HepG2 (cell line): ENCODE data around the gene PIH1D2. TPM values are rescaled to one million over a fixed set of nuclear protein-coding genes. Genes with fewer than 3 reads are reported as not detected.

Experiments used
- ATF7-NPFF ChIP-seq: sonication (generic); formaldehyde crosslinking; IDR thresholded peaks from 2 replicates; pipeline ENCODE4 v1.8.1; 2023; ENCODE audit warnings: mild to moderate bottlenecking, low read depth, missing genetic modification reagents, moderate library complexity
- BATF2 ChIP-seq: sonication (generic); formaldehyde crosslinking; IDR thresholded peaks from 2 replicates; pipeline ENCODE4 v1.8.0; 2022; ENCODE audit warnings: mild to moderate bottlenecking, missing genetic modification reagents, moderate library complexity
- CBX1 ChIP-seq: IDR thresholded peaks from one replicate; pipeline ENCODE4 v1.6.1; 2016; ENCODE audit warnings: antibody characterized with exemption, low read depth
- DMAP1 ChIP-seq: IDR thresholded peaks from 2 replicates; pipeline ENCODE4 v1.6.1; 2016
- HBP1 ChIP-seq: IDR thresholded peaks from 2 replicates; pipeline ENCODE4 v1.6.1; 2016; ENCODE audit warnings: low read depth, control low read depth
- KDM4B ChIP-seq: sonication (generic); formaldehyde crosslinking; IDR thresholded peaks from 2 replicates; pipeline ENCODE4 v1.4.0; 2020; ENCODE audit warnings: missing genetic modification reagents
- MXD1 ChIP-seq: sonication (generic); formaldehyde crosslinking; IDR thresholded peaks from 2 replicates; pipeline ENCODE4 v1.4.0; 2020; ENCODE audit warnings: mild to moderate bottlenecking, missing genetic modification reagents
- STAT6 ChIP-seq: sonication (generic); formaldehyde crosslinking; IDR thresholded peaks from 2 replicates; pipeline ENCODE4 v1.4.0; 2020; ENCODE audit warnings: missing genetic modification reagents, mild to moderate bottlenecking, borderline replicate concordance
- ZMAT3 ChIP-seq: sonication (generic); formaldehyde crosslinking; conservative IDR thresholded peaks from 2 replicates; pipeline ENCODE4 v1.7.0; 2021; ENCODE audit warnings: missing genetic modification reagents
- ZNF232 ChIP-seq: sonication (generic); formaldehyde crosslinking; IDR thresholded peaks from 2 replicates; pipeline ENCODE4 v1.4.0; 2020; ENCODE audit warnings: missing genetic modification reagents, borderline replicate concordance
- ZNF251 ChIP-seq: sonication (generic); formaldehyde crosslinking; IDR thresholded peaks from 2 replicates; pipeline ENCODE4 v1.9.0; 2021; ENCODE audit warnings: mild to moderate bottlenecking, missing genetic modification reagents
- ZNF260 ChIP-seq: sonication (generic); formaldehyde crosslinking; IDR thresholded peaks from 2 replicates; pipeline ENCODE4 v1.4.0; 2020; ENCODE audit warnings: missing genetic modification reagents, low read depth, mild to moderate bottlenecking, borderline replicate concordance
- ZNF407 ChIP-seq: sonication (generic); formaldehyde crosslinking; IDR thresholded peaks from one replicate; pipeline ENCODE4 v1.5.1; 2020; ENCODE audit warnings: mild to moderate bottlenecking, missing genetic modification reagents; ENCODE audit errors: not compliant biosample characterization
- polyA plus RNA-seq, 8 experiments: library from polyadenylated mRNA; depleted of rRNA in 3 of 8; stranded (reverse) in 7 of 8; unstranded in 1 of 8; fragments of >200 nt; fragmentation: Illumina TruSeq in 4 of 8; extraction: Trizol in 4 of 8; gene quantifications; 2 replicates each; pipeline versions ENCODE4 v1.2.1 to v1.2.3, GENCODE V29; 2011 to 2016; ENCODE audit warnings: low read depth in 4 of 8, missing spikeins in 1 of 8, mixed read lengths in 1 of 8; ENCODE audit not compliant: insufficient read depth in 1 of 8
- total RNA-seq, 5 experiments: library from RNA; depleted of rRNA; stranded (reverse); fragments of >200 nt; fragmentation: Illumina TruSeq; extraction: Trizol; gene quantifications; 2 replicates each; pipeline ENCODE4 v1.2.3, GENCODE V29; 2016; ENCODE audit warnings: low read depth in 1 of 5

PIH1D2 gene
- total and polyA plus RNA-seq, 2 of the 13 experiments (the other 11 are each of a cell fraction or from before 2014, with no cell fraction given), result 0.49 to 2.7 TPM

- TF ChIP-seq STAT6 (CRISPR knock-in tag) (peak; percentile 35; the same call in 1 of the 2 replicates), CBX1 (no peak), ZNF260 (CRISPR knock-in tag) (no peak), KDM4B (CRISPR knock-in tag) (peak; percentile 93), MXD1 (CRISPR knock-in tag) (peak; percentile 51; the same call in 1 of the 2 replicates), ZMAT3 (CRISPR knock-in tag) (peak; percentile 32; the same call in 1 of the 2 replicates), BATF2 (CRISPR knock-in tag) (peak; percentile 67; the same call in 1 of the 2 replicates), ATF7-NPFF (CRISPR knock-in tag) (no peak), ZNF232 (peak; percentile 36; the same call in 1 of the 2 replicates), DMAP1 (CRISPR knock-in tag) (peak; percentile 85; the same call in 1 of the 2 replicates), HBP1 (CRISPR knock-in tag) (peak; percentile 92; the same call in 1 of the 2 replicates), ZNF407 (CRISPR knock-in tag) (peak; percentile 68), ZNF251 (CRISPR knock-in tag) (0 out of 2 replicates have a peak, but pooled peaks have one; percentile 54)
These were observed 12.8 kb upstream of the PIH1D2 start, which contains the start of the genes SDHD and TIMM8B (continued) for GRCh38 chr11:112086422-112087191.
